NOMO-1 treated with DMSO at 0.1 percent for 48 hours (cell line): ENCODE measurements around the gene EGFLAM.
"Not testable (repeated sequence)": the region's sequence is repeated elsewhere in the genome, so short reads cannot be mapped to it uniquely, and the experiment has no call there.

Experiments
- DNase-seq: peaks from one replicate; lab custom pipeline; 2025; ENCODE audit not compliant: unreplicated experiment; lab: John Stamatoyannopoulos, UW

The EGFLAM gene

GRCh38 chr5:38323645-38324295 lies 65.4 kb downstream of the EGFLAM start:
- DNase-seq = no peak

GRCh38 chr5:38329132-38329715 lies 70.9 kb downstream of the EGFLAM start:
- DNase-seq = no peak

GRCh38 chr5:38330207-38330606 lies 71.8 kb downstream of the EGFLAM start:
- no peak for DNase-seq

- no peak for DNase-seq
These were observed 73.5 kb downstream of the EGFLAM start for GRCh38 chr5:38331831-38332230.

GRCh38 chr5:38333181-38333580 lies 74.8 kb downstream of the EGFLAM start:
- not testable (repeated sequence) for DNase-seq

- no peak for DNase-seq
These were observed 80.1 kb downstream of the EGFLAM start for GRCh38 chr5:38338455-38338854.

- DNase-seq = no peak
These were observed 81.1 kb downstream of the EGFLAM start for GRCh38 chr5:38339446-38339845.

GRCh38 chr5:38341056-38341455 lies 82.7 kb downstream of the EGFLAM start:
- no peak for DNase-seq

- DNase-seq = no peak
These were observed 83.3 kb downstream of the EGFLAM start for GRCh38 chr5:38341641-38342040.

GRCh38 chr5:38342261-38342660 lies 83.9 kb downstream of the EGFLAM start:
- DNase-seq = no peak

- DNase-seq = no peak
These were observed 86.5 kb downstream of the EGFLAM start for GRCh38 chr5:38344891-38345290.

GRCh38 chr5:38346593-38346992 lies 88.2 kb downstream of the EGFLAM start:
- no peak for DNase-seq

GRCh38 chr5:38347040-38347763 lies 88.8 kb downstream of the EGFLAM start:
- no peak for DNase-seq

- no peak for DNase-seq
These were observed 89.5 kb downstream of the EGFLAM start for GRCh38 chr5:38347896-38348295.

GRCh38 chr5:38360323-38361061 lies 102.1 kb downstream of the EGFLAM start:
- no peak for DNase-seq

- DNase-seq = no peak
These were observed 104.4 kb downstream of the EGFLAM start for GRCh38 chr5:38362713-38363112.

- no peak for DNase-seq
These were observed 106.5 kb downstream of the EGFLAM start for GRCh38 chr5:38364825-38365224.

GRCh38 chr5:38367410-38367809 lies 109.1 kb downstream of the EGFLAM start:
- no peak for DNase-seq

- DNase-seq = no peak
These were observed 109.6 kb downstream of the EGFLAM start for GRCh38 chr5:38367966-38368365.

GRCh38 chr5:38369692-38370091 lies 111.3 kb downstream of the EGFLAM start:
- DNase-seq = no peak

- no peak for DNase-seq
These were observed 112.2 kb downstream of the EGFLAM start for GRCh38 chr5:38370358-38371100.
